Activated CD8-positive, alpha-beta T cell treated with anti-CD3 and anti-CD28 coated beads for 36 hours (primary cell): Measurements from ENCODE around the gene ZC3H18. TPM values are rescaled to one million over a fixed set of nuclear protein-coding genes. Genes with fewer than 3 reads are reported as not detected.

Experiments used
- ATAC-seq: fragments of 200-7000 bp; cut with Tn5 transposase; one replicate; pipeline ENCODE4 v1.10.0; 2021; ENCODE audit warnings: mild to moderate bottlenecking, moderate library complexity
- CTCF ChIA-PET: fragments of 350-600 bp; sonication (Branson Sonifier 250); formaldehyde crosslinking; loops from one replicate; lab custom pipeline; 2021; ENCODE audit warnings: antibody characterized with exemption; lab: Charles Lee
- POLR2A ChIA-PET: fragments of 350-600 bp; sonication (Branson Sonifier 250); formaldehyde crosslinking; loops from one replicate; lab custom pipeline; 2021; ENCODE audit warnings: antibody characterized with exemption; lab: Charles Lee
- DNase-seq: peaks from one replicate; pipeline ENCODE4 v3.0.0-alpha.2; 2020
- H3K27ac Mint-ChIP-seq: one replicate; pipeline ENCODE4 v1.8.0; 2021; ENCODE audit warnings: mild to moderate bottlenecking, mixed read lengths
- H3K27me3 Mint-ChIP-seq: one replicate; pipeline ENCODE4 v1.8.0; 2021; ENCODE audit warnings: mixed read lengths
- H3K36me3 Mint-ChIP-seq: one replicate; pipeline ENCODE4 v1.8.0; 2021; ENCODE audit warnings: low read depth, mixed read lengths
- H3K4me1 Mint-ChIP-seq: one replicate; pipeline ENCODE4 v1.8.0; 2021; ENCODE audit warnings: low read depth, mixed read lengths
- H3K4me3 Mint-ChIP-seq: one replicate; pipeline ENCODE4 v1.8.0; 2021; ENCODE audit warnings: mild to moderate bottlenecking, moderate library complexity, mixed read lengths
- H3K9me3 Mint-ChIP-seq: one replicate; pipeline ENCODE4 v1.8.0; 2021; ENCODE audit warnings: mixed read lengths
- intact Hi-C: fragments of 100-400 bp; cut with micrococcal nuclease; formaldehyde crosslinking; loops from one replicate; pipeline ENCODE4 v1.10.0; 2022
- total RNA-seq, 2 experiments: library from RNA; stranded (reverse); gene quantifications; one replicate each; pipeline ENCODE4 v1.2.3, GENCODE V29; 2021
- TF ChIP-seq, protein P1 (sequence below): fragments of 200-600 bp; IDR thresholded peaks from one replicate; pipeline ENCODE4 v1.8.0; 2022; ENCODE audit warnings: antibody characterized with exemption, mild to moderate bottlenecking

ZC3H18 gene
- total RNA-seq, 2 experiments from 2014 or later = 67.7 to 73.5 TPM

DNA sequence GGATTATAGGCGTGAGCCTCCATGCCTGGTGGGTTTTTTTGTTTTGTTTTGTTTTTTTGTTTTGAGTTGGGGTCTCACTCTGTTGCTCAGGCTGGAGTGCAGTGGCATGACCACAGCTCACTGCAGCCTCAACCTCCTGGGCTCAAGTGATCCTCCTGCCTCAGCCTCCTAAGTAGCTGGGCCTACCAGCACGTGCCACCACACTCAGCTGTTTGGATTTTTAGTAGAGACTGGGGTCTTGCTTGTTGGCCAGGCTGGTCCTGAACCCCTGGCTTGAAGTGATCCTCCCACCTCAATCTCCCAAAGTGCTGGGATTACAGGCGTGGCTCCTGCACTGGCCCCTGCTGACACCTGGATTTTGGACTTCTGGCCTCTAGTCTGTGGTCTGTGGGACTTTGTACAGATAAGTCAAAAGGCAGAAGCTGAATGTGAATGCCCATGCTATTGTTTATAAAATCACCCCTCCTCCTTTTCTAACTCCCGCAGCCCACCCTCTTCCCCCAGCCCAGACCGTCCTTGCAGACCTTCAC is 110.4 kb downstream of the ZC3H18 start:
- Mint-ChIP-seq H3K27me3 (no peaks in the 10 kb centered on the region), H3K4me3 (peak overlapping the region; percentile 65), H3K4me1 (peaks cover 35% of the 10 kb centered on the region), H3K27ac (peak overlapping the region; percentile 95), H3K36me3 (peaks cover 2% of the 10 kb centered on the region), H3K9me3 (no peaks in the 10 kb centered on the region)
- intact Hi-C loops = no loop called here
- ChIA-PET CTCF (interaction anchor here (1.1 to 2.8 kb wide), 7 partner anchors 8 to 57 kb away, joined by 3 to 9 read pairs (median 6); partner anchors contain the start of gene MVD), POLR2A (interaction anchor here (1.0 to 1.8 kb wide), 5 partner anchors 8 to 22 kb away, joined by 3 to 9 read pairs (median 4); no protein-coding TSS in a partner anchor)
- ATAC-seq (no peak), DNase-seq (no peak)
- TF ChIP-seq, protein P1, sequence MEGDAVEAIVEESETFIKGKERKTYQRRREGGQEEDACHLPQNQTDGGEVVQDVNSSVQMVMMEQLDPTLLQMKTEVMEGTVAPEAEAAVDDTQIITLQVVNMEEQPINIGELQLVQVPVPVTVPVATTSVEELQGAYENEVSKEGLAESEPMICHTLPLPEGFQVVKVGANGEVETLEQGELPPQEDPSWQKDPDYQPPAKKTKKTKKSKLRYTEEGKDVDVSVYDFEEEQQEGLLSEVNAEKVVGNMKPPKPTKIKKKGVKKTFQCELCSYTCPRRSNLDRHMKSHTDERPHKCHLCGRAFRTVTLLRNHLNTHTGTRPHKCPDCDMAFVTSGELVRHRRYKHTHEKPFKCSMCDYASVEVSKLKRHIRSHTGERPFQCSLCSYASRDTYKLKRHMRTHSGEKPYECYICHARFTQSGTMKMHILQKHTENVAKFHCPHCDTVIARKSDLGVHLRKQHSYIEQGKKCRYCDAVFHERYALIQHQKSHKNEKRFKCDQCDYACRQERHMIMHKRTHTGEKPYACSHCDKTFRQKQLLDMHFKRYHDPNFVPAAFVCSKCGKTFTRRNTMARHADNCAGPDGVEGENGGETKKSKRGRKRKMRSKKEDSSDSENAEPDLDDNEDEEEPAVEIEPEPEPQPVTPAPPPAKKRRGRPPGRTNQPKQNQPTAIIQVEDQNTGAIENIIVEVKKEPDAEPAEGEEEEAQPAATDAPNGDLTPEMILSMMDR = no peak

DNA sequence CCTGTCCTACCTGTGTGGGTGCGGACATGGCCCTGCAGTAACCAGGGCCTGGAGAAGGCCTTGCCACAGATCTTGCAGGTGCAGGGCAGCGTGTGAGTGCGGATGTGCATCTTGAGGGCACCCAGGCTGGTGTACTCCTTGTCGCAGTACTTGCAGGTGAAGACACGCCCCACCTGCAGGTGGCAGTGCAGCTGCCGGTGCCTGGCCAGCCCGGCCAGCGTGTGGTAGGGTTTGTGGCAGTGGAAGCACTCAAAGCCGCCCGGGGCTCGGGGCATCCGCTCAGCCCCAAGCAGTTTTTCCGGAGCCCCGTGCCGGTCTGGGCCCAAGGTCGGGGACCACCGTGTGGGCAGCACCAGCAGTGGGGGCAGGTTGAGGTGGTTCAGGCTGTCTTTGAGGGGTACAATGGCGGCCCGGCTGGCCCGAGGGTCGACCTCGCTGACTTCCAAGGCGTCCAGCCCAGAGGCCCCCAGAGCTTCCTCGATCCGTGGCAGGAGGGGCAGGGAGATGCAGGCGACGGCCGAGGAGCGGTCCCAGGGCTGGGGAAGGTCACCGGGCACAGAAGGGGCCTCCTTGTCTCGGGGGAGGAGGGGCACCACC is 111.0 kb downstream of the ZC3H18 start:
- ATAC-seq (peak; percentile 32), DNase-seq (peak; percentile 73)
- CTCF ChIA-PET = interaction anchor here (1.0 to 2.8 kb wide), 9 partner anchors 9 to 56 kb away, joined by 3 to 9 read pairs (median 5); partner anchors contain the start of gene MVD
- H3K4me1 Mint-ChIP-seq = peaks cover 35% of the 10 kb centered on the region
- intact Hi-C loops = no loop called here
- no peaks in the 10 kb centered on the region for H3K9me3 Mint-ChIP-seq
- no peaks in the 10 kb centered on the region for H3K27me3 Mint-ChIP-seq
- H3K36me3 Mint-ChIP-seq = peaks cover 2% of the 10 kb centered on the region
- peak overlapping the region; percentile 65 for H3K4me3 Mint-ChIP-seq
- H3K27ac Mint-ChIP-seq = peak overlapping the region; percentile 95
- POLR2A ChIA-PET = interaction anchor here (1.0 to 1.8 kb wide), 8 partner anchors 9 to 33 kb away, joined by 3 to 9 read pairs (median 4); no protein-coding TSS in a partner anchor
- TF ChIP-seq, protein P1 = peak; percentile 71

Other genes starting within 250 kb of the ZC3H18 start
- under 1 TPM; 0.45 to 0.56 TPM for gene ZNF469, start 187.4 kb upstream of the ZC3H18 start, total RNA-seq
- gene ZFPM1, start 117.1 kb upstream of the ZC3H18 start, total RNA-seq = 10 to 100 TPM; 15.0 to 18.0 TPM
- gene IL17C, start 68.2 kb downstream of the ZC3H18 start, total RNA-seq = under 1 TPM in 1 of 2 experiments, not detected in 1; 0.31 TPM
- gene CYBA, start 80.7 kb downstream of the ZC3H18 start, total RNA-seq = 100 to 1,000 TPM; 230 to 236 TPM
- gene MVD, start 92.7 kb downstream of the ZC3H18 start, total RNA-seq = 10 to 100 TPM; 83.1 to 89.9 TPM
- 1 to 10 TPM; 5.2 to 5.3 TPM for gene SNAI3, start 116.1 kb downstream of the ZC3H18 start, total RNA-seq
- 10 to 100 TPM; 80.7 to 82.4 TPM for gene RNF166, start 136.0 kb downstream of the ZC3H18 start, total RNA-seq
- 10 to 100 TPM; 37.1 to 37.8 TPM for gene CTU2, start 136.1 kb downstream of the ZC3H18 start, total RNA-seq
- 10 to 100 TPM; 87.7 to 91.8 TPM for gene PIEZO1, start 214.8 kb downstream of the ZC3H18 start, total RNA-seq
- gene CDT1, start 233.4 kb downstream of the ZC3H18 start, total RNA-seq = 100 to 1,000 TPM; 180 to 182 TPM
- 100 to 1,000 TPM; 236 to 240 TPM for gene APRT, start 241.5 kb downstream of the ZC3H18 start, total RNA-seq